HCT116 (cell line): ENCODE results near the gene SYNGAP1. TPM values are rescaled to one million over a fixed set of nuclear protein-coding genes. Genes with fewer than 3 reads are reported as not detected.

Experiments
- ATAC-seq: fragments of 200-7000 bp; cut with Tn5 transposase; 2 replicates; pipeline ENCODE4 v1.9.1; 2020; ENCODE audit warnings: mild to moderate bottlenecking, moderate library complexity
- BruUV-seq: library from RNA; stranded (reverse); fragments of 400-500 nt; replicated peaks from 2 replicates; lab custom pipeline; 2021; lab: Mats Ljungman, UMichigan
- CTCF ChIA-PET: fragments of 300-600 bp; sonication (Branson Sonifier 250); formaldehyde crosslinking; loops from one replicate; lab custom pipeline; 2021; ENCODE audit warnings: antibody characterized with exemption; lab: Charles Lee
- POLR2A ChIA-PET: fragments of 300-600, 350-600 bp; sonication (Branson Sonifier 250); formaldehyde crosslinking; loops from one replicate; lab custom pipeline; 2021; ENCODE audit warnings: antibody characterized with exemption; lab: Charles Lee
- RAD21 ChIA-PET, 2 experiments: fragments of 300-600 bp; sonication (Branson Sonifier 250); formaldehyde crosslinking; loops; one replicate each; lab custom pipeline; 2023; ENCODE audit warnings: low total read pairs in 2 of 2; ENCODE audit not compliant: uncharacterized antibody in 2 of 2, unreplicated experiment in 2 of 2, low non-redundant PET in 1 of 2; lab: Charles Lee
- DNase-seq: peaks from one replicate; pipeline ENCODE4 v3.0.0-alpha.2; 2010; ENCODE audit warnings: low read depth, low spot score
- H2AFZ ChIP-seq: fragments of 200-600 bp; shearing (Covaris generic), sonication (generic); 2 replicates; pipeline ENCODE4 v1.6.1; 2017; ENCODE audit warnings: low read depth, mixed run types, mixed read lengths, antibody characterized with exemption, low read length; ENCODE audit not compliant: poor library complexity, severe bottlenecking
- H3K27ac ChIP-seq: 2 replicates; pipeline ENCODE4 v1.5.1; 2012; ENCODE audit warnings: low read depth, low read length
- H3K27me3 ChIP-seq: fragments of 200-600 bp; sonication (generic); 2 replicates; pipeline ENCODE4 v1.6.1; 2016; ENCODE audit warnings: mixed run types, low read length, mixed read lengths; ENCODE audit not compliant: insufficient read depth
- H3K36me3 ChIP-seq, 2 experiments: fragments of 200-500 bp in 1 of 2; fragments of 200-600 bp in 1 of 2; sonication (Bioruptor generic) in 1 of 2; sonication (generic) in 1 of 2; 2 replicates each; pipeline versions ENCODE4 v1.5.1 to v1.6.1; 2014 to 2016; ENCODE audit warnings: low read length in 2 of 2, inconsistent platforms in 1 of 2, mixed read lengths in 1 of 2, mixed run types in 1 of 2; ENCODE audit not compliant: insufficient read depth in 2 of 2, control insufficient read depth in 1 of 2
- H3K4me1 ChIP-seq, 2 experiments: fragments of 200-600 bp in 1 of 2; sonication (generic) in 1 of 2; 2 replicates each; pipeline versions ENCODE4 v1.5.1 to v1.6.1; 2012 to 2017; ENCODE audit warnings: low read length in 2 of 2, inconsistent platforms in 1 of 2, mild to moderate bottlenecking in 1 of 2, mixed read lengths in 1 of 2, mixed run types in 1 of 2, moderate library complexity in 1 of 2; ENCODE audit not compliant: insufficient read depth in 2 of 2, control insufficient read depth in 1 of 2
- H3K4me2 ChIP-seq: fragments of 200-600 bp; sonication (generic); 2 replicates; pipeline ENCODE4 v1.6.1; 2017; ENCODE audit warnings: mixed run types, low read length, mixed read lengths
- H3K4me3 ChIP-seq, 2 experiments: fragments of 200-600 bp in 1 of 2; sonication (generic) in 1 of 2; replicated peaks in 1 of 2; 2 replicates each; pipeline ENCODE4 v1.5.1; 2011 to 2016; ENCODE audit warnings: low read length in 2 of 2, control low read depth in 1 of 2, low read depth in 1 of 2, mild to moderate bottlenecking in 1 of 2, mixed read lengths in 1 of 2, mixed run types in 1 of 2
- H3K79me2 ChIP-seq: fragments of 200-600 bp; sonication (generic); 2 replicates; pipeline ENCODE4 v1.6.1; 2017; ENCODE audit warnings: mild to moderate bottlenecking, mixed run types, low read length, moderate library complexity, mixed read lengths; ENCODE audit not compliant: insufficient read depth
- H3K9ac ChIP-seq: fragments of 200-600 bp; sonication (generic); 2 replicates; pipeline ENCODE4 v1.6.1; 2016; ENCODE audit warnings: low read length, mixed read lengths
- H3K9me2 ChIP-seq: fragments of 200-600 bp; sonication (generic), shearing (Covaris generic); 2 replicates; pipeline ENCODE4 v1.6.1; 2017; ENCODE audit warnings: mixed run types, mild to moderate bottlenecking, moderate library complexity; ENCODE audit not compliant: insufficient read depth
- H3K9me3 ChIP-seq, 2 experiments: fragments of 200-500 bp in 1 of 2; fragments of 200-600 bp in 1 of 2; sonication (Bioruptor generic) in 1 of 2; sonication (generic) in 1 of 2; 2 replicates each; pipeline ENCODE4 v1.6.1; 2014 to 2017; ENCODE audit warnings: low read length in 2 of 2, mixed read lengths in 2 of 2, inconsistent platforms in 1 of 2, low read depth in 1 of 2, mild to moderate bottlenecking in 1 of 2, mixed run types in 1 of 2, moderate library complexity in 1 of 2; ENCODE audit not compliant: control insufficient read depth in 1 of 2, insufficient read depth in 1 of 2
- H4K20me1 ChIP-seq: fragments of 200-600 bp; sonication (generic), shearing (Covaris generic); 2 replicates; pipeline ENCODE4 v1.6.1; 2017; ENCODE audit warnings: mixed run types, mild to moderate bottlenecking, moderate library complexity; ENCODE audit not compliant: insufficient read depth
- ATF3 ChIP-seq: IDR thresholded peaks from 2 replicates; pipeline ENCODE4 v1.6.1; 2012
- CEBPB ChIP-seq: IDR thresholded peaks from 2 replicates; pipeline ENCODE4 v1.6.1; 2012; ENCODE audit warnings: low read depth
- CTCF ChIP-seq, 3 experiments: fragments of 200-600 bp in 1 of 3; sonication (generic) in 1 of 3; IDR thresholded peaks in 2 of 3; conservative IDR thresholded peaks in 1 of 3; 2 replicates each; pipeline ENCODE4 v1.5.1; 2012 to 2017; ENCODE audit warnings: low read depth in 2 of 3, low read length in 2 of 3, antibody characterized with exemption in 1 of 3, borderline replicate concordance in 1 of 3, control low read depth in 1 of 3, mild to moderate bottlenecking in 1 of 3, mixed read lengths in 1 of 3, mixed run types in 1 of 3, moderate library complexity in 1 of 3; ENCODE audit not compliant: insufficient read depth in 1 of 3
- EGR1 ChIP-seq: IDR thresholded peaks from 2 replicates; pipeline ENCODE4 v1.6.1; 2012; ENCODE audit warnings: low read depth
- ELF1 ChIP-seq: IDR thresholded peaks from 2 replicates; pipeline ENCODE4 v1.6.1; 2012; ENCODE audit warnings: low read depth, borderline replicate concordance
- EZH2 ChIP-seq: fragments of 200-600 bp; sonication (generic); IDR thresholded peaks from 2 replicates; pipeline ENCODE4 v1.6.1; 2017; ENCODE audit warnings: antibody characterized with exemption, mixed run types
- EZH2phosphoT487 ChIP-seq: fragments of 200-600 bp; IDR thresholded peaks from 2 replicates; pipeline ENCODE4 v1.6.1; 2018; ENCODE audit warnings: antibody characterized with exemption, borderline replicate concordance
- FOSL1 ChIP-seq: IDR thresholded peaks from 2 replicates; pipeline ENCODE4 v1.6.1; 2012; ENCODE audit warnings: low read depth
- POLR2A ChIP-seq: IDR thresholded peaks from 2 replicates; pipeline ENCODE4 v1.7.0; 2011; ENCODE audit warnings: borderline replicate concordance; ENCODE audit not compliant: insufficient read depth, insufficient read length; ENCODE audit errors: extremely low read depth
- POLR2AphosphoS5 ChIP-seq: IDR thresholded peaks from 2 replicates; pipeline ENCODE4 v1.6.1; 2011; ENCODE audit warnings: mild to moderate bottlenecking, low read depth, low read length, moderate library complexity
- RAD21 ChIP-seq: IDR thresholded peaks from 2 replicates; pipeline ENCODE4 v1.6.1; 2012; ENCODE audit warnings: low read depth, mild to moderate bottlenecking
- REST ChIP-seq: IDR thresholded peaks from 2 replicates; pipeline ENCODE4 v1.6.1; 2012; ENCODE audit warnings: low read depth
- SIN3A ChIP-seq: IDR thresholded peaks from 2 replicates; pipeline ENCODE4 v1.6.1; 2012; ENCODE audit warnings: low read depth
- SP1 ChIP-seq: IDR thresholded peaks from 2 replicates; pipeline ENCODE4 v1.6.1; 2012; ENCODE audit warnings: low read depth
- TCF7L2 ChIP-seq: IDR thresholded peaks from 2 replicates; pipeline ENCODE4 v1.7.0; 2011; ENCODE audit warnings: borderline replicate concordance, inconsistent platforms; ENCODE audit not compliant: insufficient read depth, insufficient read length; ENCODE audit errors: extremely low read depth
- YY1 ChIP-seq: IDR thresholded peaks from 2 replicates; pipeline ENCODE4 v1.6.1; 2011; ENCODE audit warnings: low read length, low read depth, moderate library complexity, mild to moderate bottlenecking; ENCODE audit not compliant: insufficient replicate concordance; ENCODE audit errors: extremely low read depth
- ZBTB33 ChIP-seq: IDR thresholded peaks from 2 replicates; pipeline ENCODE4 v1.6.1; 2011; ENCODE audit warnings: mild to moderate bottlenecking, low read length, moderate library complexity; ENCODE audit not compliant: insufficient replicate concordance; ENCODE audit errors: extremely low read depth
- ZFX ChIP-seq: fragments of 450-650 bp; IDR thresholded peaks from 2 replicates; pipeline ENCODE4 v1.6.1; 2017
- ZNF274 ChIP-seq: fragments of 200-500 bp; sonication (Bioruptor generic); IDR thresholded peaks from 2 replicates; pipeline ENCODE4 v1.6.1; 2014; ENCODE audit warnings: mild to moderate bottlenecking, low read depth, low read length, inconsistent platforms
- intact Hi-C: fragments of 100-400 bp; cut with micrococcal nuclease; formaldehyde crosslinking; loops from 2 replicates; pipeline ENCODE4 v1.10.0; 2022
- total RNA-seq: library from RNA; stranded (reverse); gene quantifications from one replicate; pipeline ENCODE4 v1.2.1, GENCODE V29; 2021; ENCODE audit not compliant: unreplicated experiment

The SYNGAP1 gene
- total RNA-seq, 1 experiment from 2014 or later, result 11.5 TPM

- intact Hi-C loops, result no loop called here
- H3K27ac ChIP-seq, result no peak overlapping the region
- no peaks in the 10 kb centered on the region for H3K79me2 ChIP-seq
- no peak overlapping the region for H3K4me2 ChIP-seq
- H2AFZ ChIP-seq, result no peak overlapping the region
- no peaks in the 10 kb centered on the region for H3K27me3 ChIP-seq
- no peak for DNase-seq
- H3K36me3 ChIP-seq, result peaks cover 2 to 7% of the 10 kb centered on the region in 2 experiments; a peak in 2 of 4 replicates
- no peaks in the 10 kb centered on the region for H3K9me3 ChIP-seq
- ATAC-seq, result no peak
- H4K20me1 ChIP-seq, result no peaks in the 10 kb centered on the region
- CTCF ChIA-PET, result no interaction called here
- H3K4me3 ChIP-seq, result no peak overlapping the region
- H3K9me2 ChIP-seq, result no peaks in the 10 kb centered on the region
- peaks cover 2 to 20% of the 10 kb centered on the region in 2 experiments; a peak in 3 of 4 replicates for H3K4me1 ChIP-seq
- POLR2A ChIA-PET, result no interaction called here
- no peak overlapping the region for H3K9ac ChIP-seq
- no TSS peak for BruUV-seq
- TF ChIP-seq FOSL1 (no peak), SP1 (no peak), ZFX (no peak), CTCF (IDR thresholded peaks at IDR 0.05 in 2 of 3, conservative IDR thresholded peaks at IDR 0.05 in 1 of 3; ENCODE audit: borderline replicate concordance in 1 of 3, insufficient read depth in 1 of 3, low read depth in 2 of 3, low read length in 2 of 3) (no peak), RAD21 (no peak), ZNF274 (no peak), TCF7L2 (no peak), CEBPB (no peak), ZBTB33 (no peak), SIN3A (no peak), ELF1 (no peak), EZH2phosphoT487 (no peak), YY1 (no peak), POLR2A (no peak), EGR1 (no peak), REST (no peak), ATF3 (no peak), POLR2AphosphoS5 (no peak), EZH2 (no peak)
- RAD21 ChIA-PET, result no interaction called here
Measured at GRCh38 chr6:33437666-33438065, 17.8 kb downstream of the SYNGAP1 start.
